ENCODE data around the gene HADHB.
"Not testable (repeated sequence)": the region's sequence is repeated elsewhere in the genome, so short reads cannot be mapped to it uniquely, and the experiment has no call there.

Gene HADHB

GRCh38 chr2:26245810-26246209 lies 1.1 kb downstream of the HADHB start:
- DNase-seq: no peak

- DNase-seq: peak; percentile 6
These were observed 2.1 kb downstream of the HADHB start for GRCh38 chr2:26246818-26247217.

- DNase-seq: no peak
These were observed 4.9 kb downstream of the HADHB start for GRCh38 chr2:26249625-26250024.

GRCh38 chr2:26251893-26252292 lies 7.2 kb downstream of the HADHB start:
- DNase-seq: no peak

- DNase-seq: no peak
These were observed 11.1 kb downstream of the HADHB start for GRCh38 chr2:26255759-26256384.

- DNase-seq: not testable (repeated sequence)
These were observed 14.1 kb downstream of the HADHB start for GRCh38 chr2:26258836-26259235.

GRCh38 chr2:26268213-26268612 lies 23.5 kb downstream of the HADHB start:
- no peak for DNase-seq

- not testable (repeated sequence) for DNase-seq
These were observed 24.1 kb downstream of the HADHB start for GRCh38 chr2:26268670-26269385.

GRCh38 chr2:26269571-26270158 lies 24.9 kb downstream of the HADHB start:
- no peak for DNase-seq

- DNase-seq: no peak
These were observed 25.6 kb downstream of the HADHB start for GRCh38 chr2:26270373-26270772.

GRCh38 chr2:26273501-26273900 lies 28.8 kb downstream of the HADHB start:
- no peak for DNase-seq

GRCh38 chr2:26274058-26274613 lies 29.4 kb downstream of the HADHB start:
- no peak for DNase-seq

GRCh38 chr2:26276484-26277227 lies 31.9 kb downstream of the HADHB start:
- DNase-seq: no peak

GRCh38 chr2:26279886-26280285 lies 35.1 kb downstream of the HADHB start:
- DNase-seq: no peak

GRCh38 chr2:26281226-26281625 lies 36.5 kb downstream of the HADHB start:
- DNase-seq: no peak

GRCh38 chr2:26283606-26284005 lies 38.9 kb downstream of the HADHB start:
- no peak for DNase-seq

GRCh38 chr2:26284132-26284531 lies 39.4 kb downstream of the HADHB start:
- no peak for DNase-seq

GRCh38 chr2:26285931-26286330 lies 41.2 kb downstream of the HADHB start:
- no peak for DNase-seq

- no peak for DNase-seq
These were observed 45.3 kb downstream of the HADHB start for GRCh38 chr2:26290001-26290400.

GRCh38 chr2:26292646-26293045 lies 47.9 kb downstream of the HADHB start:
- no peak for DNase-seq

- no peak for DNase-seq
These were observed 50.8 kb downstream of the HADHB start for GRCh38 chr2:26295511-26295910.

GRCh38 chr2:26297061-26297460 lies 52.3 kb downstream of the HADHB start:
- DNase-seq: no peak

- DNase-seq: no peak
These were observed 53.5 kb downstream of the HADHB start for GRCh38 chr2:26298286-26298637.

Data from activated CD4-positive, alpha-beta T cell treated with anti-CD3 and anti-CD28 coated beads, Interleukin-2, amount 50 U/mL, for 1 hour (primary cell).